ENCODE data around the gene TTC16. TPM values are rescaled to one million over a fixed set of nuclear protein-coding genes. Genes with fewer than 3 reads are reported as not detected.

Gene TTC16
- total RNA-seq, 1 donor from 2014 or later = not detected

DNA sequence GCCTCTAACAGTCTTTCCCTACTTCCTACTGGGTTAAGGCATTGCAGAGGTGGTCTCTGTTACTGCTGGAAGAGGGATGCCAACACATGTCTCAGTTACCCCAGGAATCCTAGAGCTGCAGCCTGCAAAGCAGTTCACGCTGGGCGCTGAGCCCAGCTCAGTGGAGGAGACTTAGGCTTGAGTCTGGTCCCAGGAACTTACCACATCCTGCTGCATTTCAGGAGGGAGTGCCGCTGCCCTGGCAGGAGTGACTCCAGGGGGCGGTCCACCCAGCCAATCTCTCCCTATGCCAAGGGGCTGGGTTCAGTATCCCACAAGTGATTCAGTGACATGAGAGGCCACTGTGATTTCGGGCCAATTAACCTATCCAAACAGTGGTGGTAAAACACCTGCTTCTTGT lies 7.6 kb downstream of the TTC16 start:
- H3K4me3 ChIP-seq (ENCODE audit: low read depth, low read length) = no peak overlapping the region
- H3K36me3 ChIP-seq (ENCODE audit: control insufficient read depth, insufficient read depth, low read length) = no peaks in the 10 kb centered on the region
- TF ChIP-seq, protein P1, sequence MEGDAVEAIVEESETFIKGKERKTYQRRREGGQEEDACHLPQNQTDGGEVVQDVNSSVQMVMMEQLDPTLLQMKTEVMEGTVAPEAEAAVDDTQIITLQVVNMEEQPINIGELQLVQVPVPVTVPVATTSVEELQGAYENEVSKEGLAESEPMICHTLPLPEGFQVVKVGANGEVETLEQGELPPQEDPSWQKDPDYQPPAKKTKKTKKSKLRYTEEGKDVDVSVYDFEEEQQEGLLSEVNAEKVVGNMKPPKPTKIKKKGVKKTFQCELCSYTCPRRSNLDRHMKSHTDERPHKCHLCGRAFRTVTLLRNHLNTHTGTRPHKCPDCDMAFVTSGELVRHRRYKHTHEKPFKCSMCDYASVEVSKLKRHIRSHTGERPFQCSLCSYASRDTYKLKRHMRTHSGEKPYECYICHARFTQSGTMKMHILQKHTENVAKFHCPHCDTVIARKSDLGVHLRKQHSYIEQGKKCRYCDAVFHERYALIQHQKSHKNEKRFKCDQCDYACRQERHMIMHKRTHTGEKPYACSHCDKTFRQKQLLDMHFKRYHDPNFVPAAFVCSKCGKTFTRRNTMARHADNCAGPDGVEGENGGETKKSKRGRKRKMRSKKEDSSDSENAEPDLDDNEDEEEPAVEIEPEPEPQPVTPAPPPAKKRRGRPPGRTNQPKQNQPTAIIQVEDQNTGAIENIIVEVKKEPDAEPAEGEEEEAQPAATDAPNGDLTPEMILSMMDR (IDR thresholded peaks at IDR 0.05; ENCODE audit: insufficient read depth, low read length, poor library complexity, severe bottlenecking) = no peak
- peaks cover 2% of the 10 kb centered on the region for H3K27me3 ChIP-seq (ENCODE audit: control insufficient read depth, insufficient read depth, low read length)
- no peak for DNase-seq (ENCODE audit: low read depth)

DNA sequence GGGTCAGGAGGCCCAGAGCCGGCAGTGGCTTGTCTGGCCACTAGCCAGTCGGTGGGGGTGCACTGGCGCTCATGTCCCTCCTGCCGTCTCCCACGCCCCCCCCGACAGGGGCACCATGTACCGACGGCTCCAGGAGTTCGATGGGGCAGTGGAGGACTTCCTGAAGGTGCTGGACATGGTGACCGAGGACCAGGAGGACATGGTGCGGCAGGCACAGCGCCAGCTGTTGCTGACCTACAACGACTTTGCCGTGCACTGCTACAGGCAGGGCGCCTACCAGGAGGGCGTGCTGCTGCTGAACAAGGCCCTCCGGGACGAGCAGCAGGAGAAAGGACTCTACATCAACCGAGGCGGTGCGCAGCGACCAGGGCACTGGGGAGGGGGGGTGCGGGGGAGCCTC lies 8.1 kb downstream of the TTC16 start:
- TF ChIP-seq, protein P1 (IDR thresholded peaks at IDR 0.05; ENCODE audit: insufficient read depth, low read length, poor library complexity, severe bottlenecking) = no peak
- no peak for DNase-seq (ENCODE audit: low read depth)
- Histone ChIP-seq H3K27me3 (ENCODE audit: control insufficient read depth, insufficient read depth, low read length) (peaks cover 2% of the 10 kb centered on the region), H3K36me3 (ENCODE audit: control insufficient read depth, insufficient read depth, low read length) (no peaks in the 10 kb centered on the region), H3K4me3 (ENCODE audit: low read depth, low read length) (no peak overlapping the region)

DNA sequence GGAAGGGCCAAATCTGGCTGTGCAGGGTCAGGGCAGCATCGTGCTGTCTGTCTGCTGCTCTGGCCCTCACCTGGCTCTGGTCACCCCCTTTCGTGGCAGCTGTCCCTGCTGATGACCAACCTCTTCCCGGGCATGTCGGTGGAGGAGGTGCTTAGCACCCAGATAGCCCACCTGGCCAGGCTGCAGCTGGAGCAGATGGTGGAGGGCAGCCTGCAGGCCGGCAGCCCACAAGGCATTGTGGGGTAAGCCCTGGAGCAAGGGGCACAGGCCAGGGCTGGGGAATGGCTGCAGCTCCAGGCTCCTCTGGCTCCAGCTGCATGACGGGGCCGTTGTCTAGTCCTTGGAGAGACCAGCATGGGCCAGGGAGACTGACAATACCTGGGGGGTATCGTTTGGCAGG lies 11.0 kb downstream of the TTC16 start:
- Histone ChIP-seq H3K27me3 (ENCODE audit: control insufficient read depth, insufficient read depth, low read length) (peaks cover 2% of the 10 kb centered on the region), H3K36me3 (ENCODE audit: control insufficient read depth, insufficient read depth, low read length) (no peaks in the 10 kb centered on the region), H3K4me3 (ENCODE audit: low read depth, low read length) (no peak overlapping the region)
- TF ChIP-seq, protein P1 (IDR thresholded peaks at IDR 0.05; ENCODE audit: insufficient read depth, low read length, poor library complexity, severe bottlenecking) = no peak
- no peak for DNase-seq (ENCODE audit: low read depth)

DNA sequence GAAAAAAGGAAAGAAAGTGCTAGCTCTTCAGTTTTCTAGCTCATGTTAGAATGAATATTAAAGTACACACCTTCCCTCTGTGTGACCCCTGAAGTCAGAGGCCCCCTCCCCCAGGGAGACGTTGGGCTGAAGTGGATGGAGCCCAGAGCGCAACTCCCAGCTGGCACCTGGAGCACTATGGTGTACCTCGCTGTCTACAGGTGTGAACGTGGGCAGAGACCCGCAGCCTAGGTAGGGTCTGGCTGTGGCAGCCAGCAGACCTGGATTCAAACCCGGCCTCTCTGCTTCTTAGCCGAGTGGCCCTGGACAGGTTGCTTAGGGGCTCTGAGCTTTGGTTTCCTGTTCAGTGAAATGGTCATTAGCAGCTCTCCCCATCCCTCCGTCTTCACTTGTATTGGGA lies 12.9 kb downstream of the TTC16 start:
- TF ChIP-seq, protein P1 (IDR thresholded peaks at IDR 0.05; ENCODE audit: insufficient read depth, low read length, poor library complexity, severe bottlenecking) = no peak
- Histone ChIP-seq H3K4me3 (ENCODE audit: low read depth, low read length) (no peak overlapping the region), H3K36me3 (ENCODE audit: control insufficient read depth, insufficient read depth, low read length) (no peaks in the 10 kb centered on the region), H3K27me3 (ENCODE audit: control insufficient read depth, insufficient read depth, low read length) (peaks cover 2% of the 10 kb centered on the region)
- no peak for DNase-seq (ENCODE audit: low read depth)

DNA sequence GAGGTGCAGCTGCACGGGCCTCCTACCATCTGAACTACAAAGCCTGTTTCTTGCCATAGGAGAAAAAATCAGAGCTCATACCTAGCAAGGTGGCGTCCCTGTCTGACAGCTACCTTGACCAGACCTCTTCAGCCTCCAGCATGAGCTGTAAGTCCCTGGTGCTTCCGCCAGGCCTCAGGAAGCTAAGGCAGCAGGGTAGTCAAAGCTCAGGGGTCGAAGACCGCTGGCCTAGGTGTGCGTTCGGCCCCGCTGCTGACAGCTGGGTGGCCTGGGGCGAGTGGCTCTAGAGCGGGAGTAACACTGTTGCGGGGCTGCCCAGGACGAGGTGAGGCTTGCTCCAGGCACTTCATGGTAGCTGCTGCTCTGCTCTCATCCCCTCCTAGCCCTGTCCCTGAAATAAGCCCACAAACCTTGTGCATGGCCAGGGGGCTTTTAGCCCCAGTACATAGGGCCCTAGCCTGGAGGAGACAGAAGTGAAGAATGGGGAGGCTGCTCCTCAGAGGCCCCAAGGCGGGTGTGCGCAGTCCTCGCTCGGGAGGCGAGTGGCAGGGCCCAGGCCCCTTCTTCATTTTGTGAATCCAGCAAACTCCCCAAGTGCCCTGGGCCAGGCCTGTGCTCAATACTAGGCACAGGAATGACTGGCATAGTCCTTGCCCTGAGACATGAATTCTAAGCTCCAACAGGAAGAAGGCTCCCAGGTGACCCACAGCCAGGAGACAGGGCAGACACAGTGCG lies 13.8 kb downstream of the TTC16 start:
- DNase-seq (ENCODE audit: low read depth) = no peak
- TF ChIP-seq, protein P1 (IDR thresholded peaks at IDR 0.05; ENCODE audit: insufficient read depth, low read length, poor library complexity, severe bottlenecking) = no peak
- H3K36me3 ChIP-seq (ENCODE audit: control insufficient read depth, insufficient read depth, low read length) = no peaks in the 10 kb centered on the region
- H3K4me3 ChIP-seq (ENCODE audit: low read depth, low read length) = no peak overlapping the region
- H3K27me3 ChIP-seq (ENCODE audit: control insufficient read depth, insufficient read depth, low read length) = no peaks in the 10 kb centered on the region

DNA sequence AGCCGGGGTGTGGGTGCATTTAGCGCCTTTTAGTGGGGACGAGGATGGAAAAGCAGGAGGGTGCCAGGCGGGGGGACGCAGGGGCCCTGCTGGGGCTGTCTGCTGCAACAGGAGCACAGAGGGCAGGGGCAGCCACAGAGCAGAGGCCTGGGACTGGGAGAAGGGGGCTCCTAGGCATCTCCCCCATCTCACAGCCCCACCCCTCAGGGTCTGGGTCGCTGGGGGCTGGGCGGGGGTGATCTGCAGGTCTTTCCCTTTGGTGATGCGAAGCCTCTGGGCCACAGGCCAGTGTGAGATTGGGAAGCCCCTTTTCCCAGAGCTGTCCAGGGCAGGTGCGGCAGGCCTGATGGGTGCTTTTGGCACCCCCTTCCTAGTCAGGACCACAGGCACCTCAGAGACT lies 14.4 kb downstream of the TTC16 start:
- no peak for DNase-seq (ENCODE audit: low read depth)
- no peaks in the 10 kb centered on the region for H3K36me3 ChIP-seq (ENCODE audit: control insufficient read depth, insufficient read depth, low read length)
- no peak overlapping the region for H3K4me3 ChIP-seq (ENCODE audit: low read depth, low read length)
- TF ChIP-seq, protein P1 (IDR thresholded peaks at IDR 0.05; ENCODE audit: insufficient read depth, low read length, poor library complexity, severe bottlenecking) = no peak
- no peaks in the 10 kb centered on the region for H3K27me3 ChIP-seq (ENCODE audit: control insufficient read depth, insufficient read depth, low read length)

All from kidney epithelial cell (primary cell).